GM18526 (cell line): ENCODE measurements around the gene CCDC154.

ENCODE experiments used
- POLR2A ChIP-seq: IDR thresholded peaks from 3 replicates; pipeline ENCODE4 v1.6.1; 2011; ENCODE audit not compliant: insufficient read length; ENCODE audit errors: extremely low read depth

Gene CCDC154

GRCh38 chr16:1436731-1437355 lies 7.5 kb downstream of the CCDC154 start:
- TF ChIP-seq POLR2A = no peak

- TF ChIP-seq POLR2A = no peak
Observed at GRCh38 chr16:1435921-1436697, 8.2 kb downstream of the CCDC154 start.

- TF ChIP-seq POLR2A = no peak
Observed at GRCh38 chr16:1434644-1435592, 9.4 kb downstream of the CCDC154 start.

- no peak for TF ChIP-seq POLR2A
Observed at GRCh38 chr16:1433756-1434155, 10.6 kb downstream of the CCDC154 start.

- TF ChIP-seq POLR2A = no peak
Observed at GRCh38 chr16:1433263-1433560, 11.1 kb downstream of the CCDC154 start.

GRCh38 chr16:1432388-1433262 lies 11.7 kb downstream of the CCDC154 start:
- TF ChIP-seq POLR2A = no peak

GRCh38 chr16:1431497-1432270 lies 12.7 kb downstream of the CCDC154 start:
- TF ChIP-seq POLR2A = no peak

- TF ChIP-seq POLR2A = no peak
Observed at GRCh38 chr16:1430759-1431496, 13.4 kb downstream of the CCDC154 start, which contains the start of gene PERCC1. TSS of gene PERCC1 (plus strand) at chr16:1431078. CDS start at chr16:1432594, 1,516 bp downstream.

- TF ChIP-seq POLR2A = no peak
Observed at GRCh38 chr16:1430214-1430758, 14.1 kb downstream of the CCDC154 start.

- no peak for TF ChIP-seq POLR2A
Observed at GRCh38 chr16:1429631-1430030, 14.7 kb downstream of the CCDC154 start.

- no peak for TF ChIP-seq POLR2A
Observed at GRCh38 chr16:1429012-1429411, 15.3 kb downstream of the CCDC154 start.

GRCh38 chr16:1428511-1428910 lies 15.8 kb downstream of the CCDC154 start:
- TF ChIP-seq POLR2A = no peak
